ENCODE results near the gene SCP2.

- TF ChIP-seq HDAC2 (IDR thresholded peaks at IDR 0.05) (no peak), HMGXB4 (CRISPR knock-in tag; IDR thresholded peaks at IDR 0.05; ENCODE audit: borderline replicate concordance) (no peak), MAX (IDR thresholded peaks at IDR 0.05) (no peak), EP300 (IDR thresholded peaks at IDR 0.05) (no peak), CTCF (IDR thresholded peaks at IDR 0.05) (no peak), JUNB (IDR thresholded peaks at IDR 0.05) (no peak), FOSL2 (IDR thresholded peaks at IDR 0.05) (no peak), FOSL2 (CRISPR knock-in tag; IDR thresholded peaks at IDR 0.05) (no peak), PBX3 (IDR thresholded peaks at IDR 0.05) (no peak), CHD2 (IDR thresholded peaks at IDR 0.05; ENCODE audit: low read length, partially characterized antibody) (no peak), MYC (IDR thresholded peaks at IDR 0.05; ENCODE audit: borderline replicate concordance, low read length) (no peak), CEBPB (IDR thresholded peaks at IDR 0.05) (no peak)
Observed at GRCh38 chr1:53075761-53076163, 148.7 kb downstream of the SCP2 start.
